Measurements from ENCODE around the gene GRK6.

Gene GRK6

GRCh38 chr5:177378884-177379883 lies 47.3 kb upstream of the GRK6 start (continued):
- TF ChIP-seq ZNF639 (tag by site-specific recombination; IDR thresholded peaks at IDR 0.05): peak; percentile 38; the same call in 1 of the 2 replicates
- TF ChIP-seq ZBTB8A (tag by site-specific recombination; IDR thresholded peaks at IDR 0.05): peak; percentile 12; the same call in 1 of the 2 replicates
- TF ChIP-seq REST (tag by site-specific recombination; IDR thresholded peaks at IDR 0.05): no peak
- no peak for TF ChIP-seq ZNF112 (tag by site-specific recombination; IDR thresholded peaks at IDR 0.05)
- TF ChIP-seq ZNF629 (tag by site-specific recombination; IDR thresholded peaks at IDR 0.05): peak; percentile 43; the same call in 1 of the 2 replicates
- TF ChIP-seq ZBTB10 (tag by site-specific recombination; IDR thresholded peaks at IDR 0.05): no peak
- peak; percentile 97 for TF ChIP-seq PRDM1 (tag by site-specific recombination; IDR thresholded peaks at IDR 0.05)
- TF ChIP-seq ZNF423 (tag by site-specific recombination; IDR thresholded peaks at IDR 0.05): no peak
- no peak for TF ChIP-seq BCL6B (tag by site-specific recombination; IDR thresholded peaks at IDR 0.05)
- 0 out of 2 replicates have a peak, but pooled peaks have one; percentile 13 for TF ChIP-seq PATZ1 (tag by site-specific recombination; IDR thresholded peaks at IDR 0.05)

GRCh38 chr5:177380805-177381126 lies 45.7 kb upstream of the GRK6 start:
- TF ChIP-seq MEIS1 (CRISPR knock-in tag; IDR thresholded peaks at IDR 0.05; ENCODE audit: borderline replicate concordance): no peak
- 0 out of 2 replicates have a peak, but pooled peaks have one; percentile 2 for TF ChIP-seq ZBTB11 (tag by site-specific recombination; conservative IDR thresholded peaks at IDR 0.05; ENCODE audit: low read depth)
- CTCF ChIA-PET: interaction anchor here (0.7 to 4.2 kb wide), 3 partner anchors 9 to 1204 kb away, joined by 4 to 39 read pairs (median 6); no protein-coding TSS in a partner anchor
- 0 out of 2 replicates have a peak overlapping the region, but pooled peaks have one; percentile 11 for H3K27ac ChIP-seq (ENCODE audit: extremely low read depth, low read depth, low read length)
- H3K4me3 ChIP-seq (ENCODE audit: low read depth, low read length): no peak overlapping the region
- POLR2A ChIA-PET: no interaction called here
- H3K4me1 ChIP-seq (ENCODE audit: control insufficient read depth, insufficient read depth, low read length): peaks cover 6% of the 10 kb centered on the region; the same call in 1 of the 2 replicates
- no peaks in the 10 kb centered on the region for H3K9me3 ChIP-seq (ENCODE audit: control insufficient read depth, insufficient read depth, low read depth, low read length)
- H3K36me3 ChIP-seq (ENCODE audit: control insufficient read depth in 2 of 2, insufficient read depth in 1 of 2, low read length in 2 of 2): no peaks in the 10 kb centered on the region
